ENCODE results near the gene ICAM3. TPM values are rescaled to one million over a fixed set of nuclear protein-coding genes. Genes with fewer than 3 reads are reported as not detected.
A peak's percentile ranks its signal among the peaks of the same experiment; 100 is the strongest.

ICAM3 gene
- total RNA-seq, 1 donor from 2014 or later, result 2.8 TPM

GRCh38 chr19:10292206-10292788 is 47.1 kb downstream of the ICAM3 start:
- peak; percentile 50 for DNase-seq (ENCODE audit: low read depth)

- DNase-seq (ENCODE audit: low read depth), result no peak
Measured at GRCh38 chr19:10291554-10292205, 47.7 kb downstream of the ICAM3 start.

GRCh38 chr19:10290876-10291553 is 48.4 kb downstream of the ICAM3 start:
- no peak for DNase-seq (ENCODE audit: low read depth)

DNA sequence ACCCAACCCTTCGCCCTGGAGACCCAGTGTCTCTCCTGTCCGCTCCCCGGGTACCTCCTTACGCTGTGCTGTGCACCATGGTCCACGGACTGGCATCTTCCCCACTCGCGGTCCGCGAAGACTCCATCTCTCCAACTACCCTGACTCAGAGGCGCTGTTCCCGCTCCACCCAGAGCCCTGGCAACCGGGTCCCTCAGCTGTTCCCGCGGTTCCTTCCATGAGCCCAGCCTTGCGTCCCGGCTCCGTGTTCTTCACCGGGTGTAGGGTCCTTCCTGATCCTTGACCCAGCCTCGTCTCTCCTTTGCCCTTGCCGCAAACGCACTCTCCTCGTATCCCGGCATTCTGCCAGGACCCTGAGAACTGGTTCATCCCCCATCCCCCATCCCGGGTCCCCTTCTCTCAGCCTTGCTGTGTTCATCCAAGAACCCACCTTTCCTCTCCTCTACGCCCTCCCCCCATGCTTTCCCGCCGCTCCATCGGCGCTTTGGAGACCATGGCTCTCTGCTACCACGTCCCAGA is 49.0 kb downstream of the ICAM3 start:
- no peak for DNase-seq (ENCODE audit: low read depth)

DNA sequence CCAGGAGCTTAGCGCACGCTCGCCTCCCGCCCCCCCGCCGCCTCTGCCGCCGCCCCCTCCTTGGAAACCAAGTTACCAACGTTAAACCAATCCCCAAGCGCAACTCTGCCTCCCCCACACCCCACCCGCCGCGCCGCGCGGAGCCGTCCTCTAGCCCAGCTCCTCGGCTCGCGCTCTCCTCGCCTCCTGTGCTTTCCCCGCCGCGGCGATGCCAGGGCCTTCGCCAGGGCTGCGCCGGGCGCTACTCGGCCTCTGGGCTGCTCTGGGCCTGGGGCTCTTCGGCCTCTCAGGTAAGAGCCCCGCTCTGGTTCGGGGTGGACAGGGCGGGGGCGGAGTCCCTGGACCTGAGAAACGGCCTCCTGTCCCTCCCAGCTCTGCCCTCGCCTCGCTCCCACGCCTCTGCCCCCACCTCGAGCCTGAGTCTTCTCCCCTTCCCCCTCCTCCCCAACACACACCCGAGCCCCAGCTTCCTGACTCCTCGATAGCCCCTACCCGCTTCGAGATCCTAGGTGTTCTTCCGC is 49.5 kb downstream of the ICAM3 start, which contains the start of gene ICAM5:
ICAM5 (plus strand) TSS at position 117 of the 521 bp plus-strand sequence; CDS start at position 209, 92 bp downstream.
- no peak for DNase-seq (ENCODE audit: low read depth)

DNA sequence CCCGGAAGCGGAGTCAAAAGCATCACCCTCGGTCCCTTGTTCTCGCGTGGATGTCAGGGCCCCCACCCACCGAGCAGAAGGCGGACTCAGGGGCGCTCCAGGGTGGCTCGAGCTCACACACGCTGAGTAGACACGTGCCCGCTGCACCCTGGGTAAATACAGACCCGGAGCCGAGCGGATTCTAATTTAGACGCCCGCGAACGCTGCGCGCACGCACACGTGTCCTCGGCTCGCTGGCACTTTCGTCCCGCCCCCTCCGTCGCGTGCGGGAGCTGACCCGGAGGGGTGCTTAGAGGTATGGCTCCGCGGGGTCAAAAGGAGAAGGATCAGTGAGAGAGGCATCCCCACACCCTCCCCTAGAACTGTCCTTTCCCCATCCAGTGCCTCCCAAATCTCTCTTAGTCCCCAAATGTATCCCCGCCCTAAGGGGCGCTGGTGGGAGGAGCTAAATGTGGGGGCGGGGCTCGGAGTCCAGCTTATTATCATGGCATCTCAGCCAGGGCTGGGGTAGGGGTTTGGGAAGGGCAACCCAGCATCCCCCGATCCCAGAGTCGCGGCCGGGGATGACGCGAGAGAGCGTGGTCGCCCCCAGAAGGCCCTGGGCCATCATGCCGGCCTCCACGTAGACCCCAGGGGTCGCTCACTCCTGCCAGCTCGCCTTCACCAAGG is 50.1 kb downstream of the ICAM3 start:
- no peak for DNase-seq (ENCODE audit: low read depth)

DNA sequence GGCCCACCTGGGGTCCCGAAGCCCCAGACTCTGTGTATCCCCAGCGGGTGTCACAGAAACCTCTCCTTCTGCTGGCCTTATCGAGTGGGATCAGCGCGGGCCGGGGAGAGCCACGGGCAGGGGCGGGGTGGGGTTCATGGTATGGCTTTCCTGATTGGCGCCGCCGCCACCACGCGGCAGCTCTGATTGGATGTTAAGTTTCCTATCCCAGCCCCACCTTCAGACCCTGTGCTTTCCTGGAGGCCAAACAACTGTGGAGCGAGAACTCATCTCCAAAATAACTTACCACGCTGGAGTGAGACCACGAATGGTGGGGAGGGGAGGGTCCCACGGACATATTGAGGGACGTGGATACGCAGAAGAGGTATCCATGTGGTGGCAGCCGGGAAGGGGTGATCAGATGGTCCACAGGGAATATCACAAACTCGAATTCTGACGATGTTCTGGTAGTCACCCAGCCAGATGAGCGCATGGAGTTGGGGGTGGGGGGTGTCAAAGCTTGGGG is 50.7 kb downstream of the ICAM3 start:
- no peak for DNase-seq (ENCODE audit: low read depth)

- DNase-seq (ENCODE audit: low read depth), result no peak
Measured at GRCh38 chr19:10286803-10287737, 52.4 kb downstream of the ICAM3 start, which contains the start of gene ICAM4. Gene ICAM4, plus strand, starts transcription at chr19:10286955. Its CDS starts 58 bp downstream, at chr19:10287013.

DNA sequence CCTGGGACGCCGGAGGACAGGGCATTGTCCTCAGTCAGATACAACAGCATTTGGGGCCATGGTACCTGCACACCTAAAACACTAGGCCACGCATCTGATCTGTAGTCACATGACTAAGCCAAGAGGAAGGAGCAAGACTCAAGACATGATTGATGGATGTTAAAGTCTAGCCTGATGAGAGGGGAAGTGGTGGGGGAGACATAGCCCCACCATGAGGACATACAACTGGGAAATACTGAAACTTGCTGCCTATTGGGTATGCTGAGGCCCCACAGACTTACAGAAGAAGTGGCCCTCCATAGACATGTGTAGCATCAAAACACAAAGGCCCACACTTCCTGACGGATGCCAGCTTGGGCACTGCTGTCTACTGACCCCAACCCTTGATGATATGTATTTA is 54.0 kb downstream of the ICAM3 start:
- no peak for DNase-seq (ENCODE audit: low read depth)

GRCh38 chr19:10284960-10285278 is 54.5 kb downstream of the ICAM3 start:
- no peak for DNase-seq (ENCODE audit: low read depth)

DNA sequence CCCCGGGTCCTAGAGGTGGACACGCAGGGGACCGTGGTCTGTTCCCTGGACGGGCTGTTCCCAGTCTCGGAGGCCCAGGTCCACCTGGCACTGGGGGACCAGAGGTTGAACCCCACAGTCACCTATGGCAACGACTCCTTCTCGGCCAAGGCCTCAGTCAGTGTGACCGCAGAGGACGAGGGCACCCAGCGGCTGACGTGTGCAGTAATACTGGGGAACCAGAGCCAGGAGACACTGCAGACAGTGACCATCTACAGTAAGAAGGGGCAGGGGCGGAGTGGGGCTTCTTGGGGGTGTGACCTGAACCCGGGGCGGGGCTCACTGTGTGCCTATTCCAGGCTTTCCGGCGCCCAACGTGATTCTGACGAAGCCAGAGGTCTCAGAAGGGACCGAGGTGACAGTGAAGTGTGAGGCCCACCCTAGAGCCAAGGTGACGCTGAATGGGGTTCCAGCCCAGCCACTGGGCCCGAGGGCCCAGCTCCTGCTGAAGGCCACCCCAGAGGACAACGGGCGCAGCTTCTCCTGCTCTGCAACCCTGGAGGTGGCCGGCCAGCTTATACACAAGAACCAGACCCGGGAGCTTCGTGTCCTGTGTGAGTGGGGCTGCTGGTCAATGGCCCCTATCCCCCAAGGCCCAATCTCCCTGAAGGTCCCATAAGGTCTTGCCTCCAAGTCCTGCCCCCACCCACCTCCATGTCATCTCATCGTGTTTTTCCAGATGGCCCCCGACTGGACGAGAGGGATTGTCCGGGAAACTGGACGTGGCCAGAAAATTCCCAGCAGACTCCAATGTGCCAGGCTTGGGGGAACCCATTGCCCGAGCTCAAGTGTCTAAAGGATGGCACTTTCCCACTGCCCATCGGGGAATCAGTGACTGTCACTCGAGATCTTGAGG is 55.1 kb downstream of the ICAM3 start:
- no peak for DNase-seq (ENCODE audit: low read depth)

Other genes starting within 250 kb of the ICAM3 start
- under 0.01 and 0.35 TPM in 2 replicates for gene ANGPTL6, start 236.9 kb downstream of the ICAM3 start, total RNA-seq
- gene PPAN, start 233.3 kb downstream of the ICAM3 start, total RNA-seq, result 41.0 and 46.2 TPM in 2 replicates
- gene P2RY11, start 227.9 kb downstream of the ICAM3 start, total RNA-seq, result 10.2 TPM in 1 of 2 replicates, not detected in the other
- gene EIF3G, start 219.7 kb downstream of the ICAM3 start, total RNA-seq, result 309 and 416 TPM in 2 replicates
- 37.4 and 38.0 TPM in 2 replicates for gene DNMT1, start 144.7 kb downstream of the ICAM3 start, total RNA-seq
- gene S1PR2, start 108.3 kb downstream of the ICAM3 start, total RNA-seq, result 3.0 and 3.3 TPM in 2 replicates
- 23.1 and 29.5 TPM in 2 replicates for gene MRPL4, start 87.4 kb downstream of the ICAM3 start, total RNA-seq
- gene ICAM1, start 68.5 kb downstream of the ICAM3 start, total RNA-seq, result 38.4 and 130 TPM in 2 replicates
- 0.35 and 0.69 TPM in 2 replicates for gene ICAM4, start 52.7 kb downstream of the ICAM3 start, total RNA-seq
- gene ICAM5, start 49.7 kb downstream of the ICAM3 start, total RNA-seq, result 0.40 and 1.6 TPM in 2 replicates
- gene ZGLP1, start 29.8 kb downstream of the ICAM3 start, total RNA-seq, result 0.17 and 0.70 TPM in 2 replicates
- gene FDX2, start 23.6 kb downstream of the ICAM3 start, total RNA-seq, result 22.2 and 47.1 TPM in 2 replicates
- 8.0 and 33.1 TPM in 2 replicates for gene RAVER1, start 6.1 kb downstream of the ICAM3 start, total RNA-seq
- 66.7 and 74.2 TPM in 2 replicates for gene TYK2, start 40.9 kb upstream of the ICAM3 start, total RNA-seq
- 187 and 245 TPM in 2 replicates for gene CDC37, start 63.9 kb upstream of the ICAM3 start, total RNA-seq
- gene PDE4A, start 80.9 kb upstream of the ICAM3 start, total RNA-seq, result 1.0 and 8.7 TPM in 2 replicates
- 64.4 and 75.4 TPM in 2 replicates for gene KEAP1, start 163.7 kb upstream of the ICAM3 start, total RNA-seq
- gene S1PR5, start 177.8 kb upstream of the ICAM3 start, total RNA-seq, result not detected in 2 replicates
- gene ATG4D, start 204.3 kb upstream of the ICAM3 start, total RNA-seq, result 15.6 and 16.3 TPM in 2 replicates
- 5.2 and 14.5 TPM in 2 replicates for gene KRI1, start 226.4 kb upstream of the ICAM3 start, total RNA-seq
- gene CDKN2D, start 229.4 kb upstream of the ICAM3 start, total RNA-seq, result 3.5 and 6.1 TPM in 2 replicates
- 2.0 and 70.5 TPM in 2 replicates for gene AP1M2, start 247.7 kb upstream of the ICAM3 start, total RNA-seq